B cell (primary cell): ENCODE results near the gene CTRB2. TPM values are rescaled to one million over a fixed set of nuclear protein-coding genes. Genes with fewer than 3 reads are reported as not detected.
"Not testable (repeated sequence)": the region's sequence is repeated elsewhere in the genome, so short reads cannot be mapped to it uniquely, and the experiment has no call there.

ENCODE experiments used
- ATAC-seq: fragments of 200-7000 bp; cut with Tn5 transposase; one replicate; pipeline ENCODE4 v1.10.0; 2021; ENCODE audit warnings: low read depth, mild to moderate bottlenecking, moderate number of reproducible peaks, moderate library complexity
- CTCF ChIA-PET: fragments of 350-600 bp; sonication (Branson Sonifier 250); formaldehyde crosslinking; loops from one replicate; lab custom pipeline; 2021; ENCODE audit warnings: antibody characterized with exemption, inconsistent platforms; lab: Charles Lee
- POLR2A ChIA-PET: fragments of 350-600 bp; sonication (Branson Sonifier 250); formaldehyde crosslinking; loops from one replicate; lab custom pipeline; 2021; ENCODE audit warnings: antibody characterized with exemption; lab: Charles Lee
- DNase-seq: peaks from one replicate; pipeline ENCODE4 v3.0.0; 2013
- H2AFZ ChIP-seq: 2 replicates; pipeline ENCODE4 v1.6.1; 2012; ENCODE audit warnings: mild to moderate bottlenecking, low read depth, low read length; ENCODE audit not compliant: insufficient read depth, poor library complexity, severe bottlenecking
- H3K27ac ChIP-seq, 2 donors: 1 replicate in 1 of 2; 2 replicates in 1 of 2; pipeline ENCODE4 v1.5.1; 2012 to 2013; ENCODE audit warnings: low read length in 2 of 2, mild to moderate bottlenecking in 2 of 2, moderate library complexity in 1 of 2
- H3K27me3 ChIP-seq, 4 experiments: fragments of 200-600 bp in 1 of 4; sonication (generic) in 1 of 4; replicated peaks in 1 of 4; 1 replicate in 2 of 4; 2 replicates in 2 of 4; pipeline versions ENCODE4 v1.6.1 to v1.7.0; 2013 to 2016; ENCODE audit warnings: low read length in 3 of 4, mild to moderate bottlenecking in 2 of 4, mixed read lengths in 1 of 4, moderate library complexity in 1 of 4; ENCODE audit not compliant: insufficient read depth in 4 of 4, control insufficient read depth in 3 of 4; ENCODE audit errors: control extremely low read depth in 1 of 4
- H3K36me3 ChIP-seq, 2 experiments: replicated peaks in 1 of 2; 1 replicate in 1 of 2; 2 replicates in 1 of 2; pipeline versions ENCODE4 v1.6.1 to v1.7.1; 2013; ENCODE audit warnings: low read length in 1 of 2; ENCODE audit not compliant: insufficient read depth in 2 of 2, control insufficient read depth in 1 of 2; ENCODE audit errors: control extremely low read depth in 1 of 2, extremely low read depth in 1 of 2
- H3K4me1 ChIP-seq, 2 donors: fragments of 200-600 bp in 1 of 2; sonication (generic) in 1 of 2; 1 replicate in 1 of 2; 2 replicates in 1 of 2; pipeline versions ENCODE4 v1.5.1 to v1.6.1; 2013 to 2017; ENCODE audit warnings: low read length in 2 of 2; ENCODE audit not compliant: control insufficient read depth in 2 of 2, insufficient read depth in 2 of 2
- H3K4me2 ChIP-seq: replicated peaks from 2 replicates; pipeline ENCODE3; 2012; ENCODE audit warnings: mild to moderate bottlenecking, low read depth, low read length; ENCODE audit not compliant: poor library complexity, severe bottlenecking
- H3K4me3 ChIP-seq, 5 experiments: fragments of 200-600 bp in 1 of 5; sonication (generic) in 1 of 5; 1 replicate in 3 of 5; 2 replicates in 2 of 5; pipeline versions ENCODE4 v1.5.1 to v1.7.0; 2011 to 2016; ENCODE audit warnings: low read length in 4 of 5, mild to moderate bottlenecking in 4 of 5, low read depth in 2 of 5, control low read depth in 1 of 5, moderate library complexity in 1 of 5; ENCODE audit not compliant: insufficient read depth in 1 of 5; ENCODE audit errors: control extremely low read depth in 1 of 5, extremely low read depth in 1 of 5
- H3K79me2 ChIP-seq: fragments of 200-600 bp; sonication (generic); one replicate; pipeline ENCODE4 v1.6.0; 2016; ENCODE audit warnings: low read length; ENCODE audit not compliant: control insufficient read depth, insufficient read depth
- H3K9ac ChIP-seq: fragments of 200-600 bp; sonication (generic); 2 replicates; pipeline ENCODE4 v1.6.1; 2017; ENCODE audit warnings: mild to moderate bottlenecking, low read length, moderate library complexity
- H3K9me3 ChIP-seq, 3 donors: one replicate each; pipeline versions ENCODE4 v1.6.1 to v1.7.1; 2013; ENCODE audit warnings: low read length in 2 of 3; ENCODE audit not compliant: control insufficient read depth in 2 of 3, insufficient read depth in 1 of 3; ENCODE audit errors: control extremely low read depth in 1 of 3
- H4K20me1 ChIP-seq: 2 replicates; pipeline ENCODE4 v1.6.0; 2012; ENCODE audit warnings: mild to moderate bottlenecking, low read length; ENCODE audit not compliant: insufficient read depth, control insufficient read depth, poor library complexity, severe bottlenecking
- H3K27ac Mint-ChIP-seq: one replicate; pipeline ENCODE4 v1.8.0; 2021; ENCODE audit warnings: mixed read lengths
- H3K27me3 Mint-ChIP-seq: one replicate; pipeline ENCODE4 v1.8.0; 2021; ENCODE audit warnings: mixed read lengths
- H3K4me1 Mint-ChIP-seq: one replicate; pipeline ENCODE4 v1.8.0; 2021; ENCODE audit warnings: mixed read lengths
- H3K4me3 Mint-ChIP-seq: one replicate; pipeline ENCODE4 v1.8.0; 2021; ENCODE audit warnings: mixed read lengths
- H3K9me3 Mint-ChIP-seq: one replicate; pipeline ENCODE4 v1.8.0; 2022; ENCODE audit warnings: mixed read lengths; ENCODE audit not compliant: insufficient read depth
- CTCF ChIP-seq: fragments of 200-600 bp; IDR thresholded peaks from one replicate; pipeline ENCODE4 v1.8.0; 2022; ENCODE audit warnings: antibody characterized with exemption, mild to moderate bottlenecking
- EZH2 ChIP-seq: IDR thresholded peaks from 2 replicates; pipeline ENCODE4 v1.6.1; 2012; ENCODE audit warnings: borderline replicate concordance, low read depth, mild to moderate bottlenecking, moderate library complexity, low read length; ENCODE audit not compliant: insufficient read depth, poor library complexity, severe bottlenecking
- WGBS: methylation state at CpG from one replicate; pipeline ENCODE4 v1.1.5; 2013; ENCODE audit warnings: missing lambda C conversion rate; ENCODE audit not compliant: insufficient coverage; 5-methylcytosine and 5-hydroxymethylcytosine counted together
- intact Hi-C: fragments of 100-400 bp; cut with micrococcal nuclease; formaldehyde crosslinking; loops from one replicate; pipeline ENCODE4 v1.10.0; 2022
- polyA plus RNA-seq: library from polyadenylated mRNA; depleted of rRNA; stranded (reverse); fragments of >200 nt; gene quantifications from 2 replicates; pipeline ENCODE4 v1.2.3, GENCODE V29; 2012
- total RNA-seq, 2 donors: library from RNA; stranded (reverse); fragments of 120-200 nt in 1 of 2; gene quantifications; 1 replicate in 1 of 2; 2 replicates in 1 of 2; pipeline versions ENCODE4 v1.2.3 to v1.2.4, GENCODE V29; 2013 to 2022

Gene CTRB2
- total and polyA plus RNA-seq, 2 donors (not counting 1 experiment from before 2014, with no cell fraction given) = not detected

GRCh38 chr16:75243667-75244224 is 36.8 kb upstream of the CTRB2 start:
- ChIA-PET CTCF (interaction anchor here (1.3 kb wide), 1 partner anchor 10 kb away, joined by 4 read pairs; no protein-coding TSS in a partner anchor), POLR2A (no interaction called here)
- TF ChIP-seq EZH2 = no peak
- TF ChIP-seq CTCF = no peak
- H2AFZ ChIP-seq = no peak overlapping the region
- no peak overlapping the region for H3K4me3 Mint-ChIP-seq
- WGBS = 92% methylated on average over 16 of the region's 20 CpGs
- intact Hi-C loops = no loop called here
- H3K27me3 ChIP-seq = peaks cover 0 to 79% (median 7%) of the 10 kb centered on the region in 4 experiments
- H3K27ac Mint-ChIP-seq = peak overlapping the region; percentile 10
- H3K4me3 ChIP-seq = no peak overlapping the region
- peaks cover 8% of the 10 kb centered on the region for H3K4me1 Mint-ChIP-seq
- no peaks in the 10 kb centered on the region for H3K79me2 ChIP-seq
- H3K9ac ChIP-seq = no peak overlapping the region
- no peak for ATAC-seq
- no peaks in the 10 kb centered on the region for H3K36me3 ChIP-seq
- no peaks in the 10 kb centered on the region for H3K9me3 ChIP-seq
- no peaks in the 10 kb centered on the region for H3K9me3 Mint-ChIP-seq
- peaks cover 80% of the 10 kb centered on the region for H3K27me3 Mint-ChIP-seq
- H3K4me2 ChIP-seq = no peak overlapping the region
- peaks cover 0 to 10% of the 10 kb centered on the region in 2 donors for H3K4me1 ChIP-seq
- no peak for DNase-seq
- no peak overlapping the region for H3K27ac ChIP-seq
- no peaks in the 10 kb centered on the region for H4K20me1 ChIP-seq

- H3K27ac ChIP-seq, H3K36me3 ChIP-seq, intact Hi-C loops, H3K4me3 ChIP-seq, H3K4me2 ChIP-seq, H3K9ac ChIP-seq, H3K9me3 Mint-ChIP-seq, H3K4me1 Mint-ChIP-seq, H4K20me1 ChIP-seq, ATAC-seq, POLR2A ChIA-PET, H3K4me3 Mint-ChIP-seq, H3K79me2 ChIP-seq, H2AFZ ChIP-seq, H3K9me3 ChIP-seq, DNase-seq: not testable (repeated sequence)
- H3K27me3 ChIP-seq = peaks cover 0 to 84% (median 6%) of the 10 kb centered on the region in 4 experiments
- CTCF ChIA-PET = interaction anchor here (1.3 kb wide), 1 partner anchor 9 kb away, joined by 4 read pairs; no protein-coding TSS in a partner anchor
- WGBS = 93% methylated on average over 25 of the region's 27 CpGs
- Mint-ChIP-seq H3K27me3 (peaks cover 69% of the 10 kb centered on the region), H3K27ac (peak overlapping the region; percentile 37)
- H3K4me1 ChIP-seq = peaks cover 0 to 10% of the 10 kb centered on the region in 2 donors
Observed at GRCh38 chr16:75242436-75243078, 35.6 kb upstream of the CTRB2 start.
